WTC11 (cell line): ENCODE measurements around the gene ADAM12.

Source experiments
- CTCF ChIP-seq: fragments of 200-600 bp; IDR thresholded peaks from 2 replicates; pipeline ENCODE4 v1.8.0; 2022; ENCODE audit warnings: antibody characterized with exemption
- MYBL2 ChIP-seq: sonication (generic); formaldehyde crosslinking; IDR thresholded peaks from 2 replicates; pipeline ENCODE4 v1.8.1; 2023; ENCODE audit warnings: mild to moderate bottlenecking, moderate library complexity, missing genetic modification reagents

- no peak for TF ChIP-seq CTCF
- TF ChIP-seq MYBL2 (CRISPR knock-in tag), result no peak
These were observed 408.3 kb downstream of the ADAM12 start for GRCh38 chr10:125979976-125980375.
